MM.1S (cell line): ENCODE data around the gene HELZ.

Source experiments
- EZH2 ChIP-seq: fragments of 300-600 bp; sonication (generic); optimal IDR thresholded peaks from 2 replicates; pipeline ENCODE3; 2017; ENCODE audit warnings: low read depth, mild to moderate bottlenecking, antibody characterized with exemption, low read length, mixed read lengths
- EZH2phosphoT487 ChIP-seq: fragments of 300-600 bp; sonication (generic); IDR thresholded peaks from 2 replicates; pipeline ENCODE4 v1.6.1; 2018; ENCODE audit warnings: antibody characterized with exemption, low read length
- TF ChIP-seq, protein P1 (sequence below): fragments of 300-600 bp; sonication (generic); IDR thresholded peaks from 2 replicates; pipeline ENCODE4 v1.5.1; 2016; ENCODE audit warnings: antibody characterized with exemption, low read length, mixed read lengths

DNA sequence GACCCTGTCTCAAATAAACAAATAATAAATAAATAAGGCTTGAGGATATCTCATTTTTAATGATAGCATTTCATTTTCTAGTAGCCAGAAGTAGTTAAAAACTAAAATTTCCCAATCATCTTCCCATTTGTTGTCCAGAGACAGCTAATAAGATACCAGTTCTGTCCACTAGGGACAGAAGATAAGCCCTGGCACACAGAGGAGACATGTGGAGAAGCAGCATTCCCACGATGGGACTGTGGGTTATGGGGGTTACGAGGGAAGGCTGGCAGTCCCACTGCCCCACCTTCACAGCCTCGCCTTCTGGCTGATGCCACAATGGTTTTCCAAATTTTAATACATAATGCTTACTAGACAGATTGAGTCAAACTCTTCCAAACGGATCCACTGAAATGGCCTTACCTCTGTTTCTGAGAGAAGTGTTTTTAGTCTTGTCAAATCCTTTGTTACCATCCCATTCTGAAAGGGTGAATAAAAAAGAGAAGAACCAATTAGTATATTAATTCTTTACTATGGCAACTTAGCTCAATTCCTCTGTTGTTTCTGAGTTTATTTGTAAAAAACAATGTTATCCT lies 44.2 kb downstream of the HELZ start:
- TF ChIP-seq, protein P1, sequence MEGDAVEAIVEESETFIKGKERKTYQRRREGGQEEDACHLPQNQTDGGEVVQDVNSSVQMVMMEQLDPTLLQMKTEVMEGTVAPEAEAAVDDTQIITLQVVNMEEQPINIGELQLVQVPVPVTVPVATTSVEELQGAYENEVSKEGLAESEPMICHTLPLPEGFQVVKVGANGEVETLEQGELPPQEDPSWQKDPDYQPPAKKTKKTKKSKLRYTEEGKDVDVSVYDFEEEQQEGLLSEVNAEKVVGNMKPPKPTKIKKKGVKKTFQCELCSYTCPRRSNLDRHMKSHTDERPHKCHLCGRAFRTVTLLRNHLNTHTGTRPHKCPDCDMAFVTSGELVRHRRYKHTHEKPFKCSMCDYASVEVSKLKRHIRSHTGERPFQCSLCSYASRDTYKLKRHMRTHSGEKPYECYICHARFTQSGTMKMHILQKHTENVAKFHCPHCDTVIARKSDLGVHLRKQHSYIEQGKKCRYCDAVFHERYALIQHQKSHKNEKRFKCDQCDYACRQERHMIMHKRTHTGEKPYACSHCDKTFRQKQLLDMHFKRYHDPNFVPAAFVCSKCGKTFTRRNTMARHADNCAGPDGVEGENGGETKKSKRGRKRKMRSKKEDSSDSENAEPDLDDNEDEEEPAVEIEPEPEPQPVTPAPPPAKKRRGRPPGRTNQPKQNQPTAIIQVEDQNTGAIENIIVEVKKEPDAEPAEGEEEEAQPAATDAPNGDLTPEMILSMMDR, result peak; percentile 47
- TF ChIP-seq EZH2 (no peak), EZH2phosphoT487 (no peak)
